Measurements from ENCODE around the gene COL28A1. TPM values are rescaled to one million over a fixed set of nuclear protein-coding genes. Genes with fewer than 3 reads are reported as not detected.

COL28A1 gene
- total RNA-seq, 1 donor from 2014 or later, result 2.7 TPM

DNA sequence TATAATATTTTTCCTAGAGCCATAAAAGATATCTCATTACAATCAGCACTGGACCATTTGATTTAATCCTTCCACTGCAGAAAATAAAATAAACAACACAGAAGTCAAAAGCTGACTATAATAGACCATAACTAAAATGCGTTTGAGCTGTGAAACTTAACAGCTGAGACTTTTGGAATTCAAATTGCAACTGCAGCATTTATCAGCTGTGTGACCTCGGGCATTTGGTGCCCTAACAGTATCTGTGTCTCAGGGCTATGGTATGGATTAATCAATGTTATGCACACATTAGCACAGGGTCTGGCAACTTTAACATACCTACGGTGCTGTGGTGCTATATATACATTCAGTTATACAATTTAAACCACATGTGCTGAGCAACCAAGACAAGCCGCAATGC is 160.1 kb downstream of the COL28A1 start:
- ATAC-seq (no peak), DNase-seq (no peak)
- intact Hi-C loops (cut with micrococcal nuclease), result no loop called here

DNA sequence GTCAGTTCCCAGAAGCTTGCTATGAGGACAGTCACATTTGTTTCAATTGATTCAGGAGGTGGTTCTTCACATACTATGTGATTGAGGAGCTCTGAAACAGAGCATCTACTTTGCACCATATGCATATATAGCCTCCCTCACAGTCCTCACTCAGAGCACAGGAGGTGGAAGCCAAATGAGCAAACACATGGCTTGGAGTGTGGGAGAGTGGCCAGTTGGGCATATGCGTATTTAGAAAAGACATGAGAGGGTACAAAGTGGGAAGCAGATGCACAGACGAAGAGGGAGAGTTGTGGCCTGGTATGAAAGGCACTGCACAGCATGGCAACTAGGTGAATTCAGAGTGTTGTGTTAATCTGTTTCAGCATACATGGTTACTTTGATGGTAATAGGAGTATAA is 165.6 kb downstream of the COL28A1 start:
- DNase-seq (no peak), ATAC-seq (no peak)
- intact Hi-C loops (cut with micrococcal nuclease), result no loop called here

- ATAC-seq, result no peak
- no peak for DNase-seq
- intact Hi-C loops (cut with micrococcal nuclease), result no loop called here
Observed at GRCh38 chr7:7369134-7369533, 166.5 kb downstream of the COL28A1 start.

DNA sequence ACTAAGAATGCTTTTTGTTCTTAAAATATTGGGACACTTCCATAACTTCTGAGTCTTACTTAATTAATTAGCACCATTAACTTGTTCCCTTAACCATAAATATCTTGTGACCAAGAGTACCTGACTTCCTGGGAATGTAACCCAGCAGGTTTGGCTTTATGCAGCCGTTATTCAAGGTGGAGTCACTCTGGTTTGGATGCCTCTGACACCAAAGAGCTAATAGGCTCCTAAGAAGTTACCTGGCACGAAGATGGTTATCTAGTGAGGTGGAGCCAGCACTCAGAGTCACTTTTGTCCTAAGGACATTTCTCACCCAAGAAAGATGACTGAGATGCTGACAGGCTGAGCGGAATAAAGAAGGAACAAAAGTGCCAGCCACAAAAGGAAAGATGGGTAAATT is 181.0 kb downstream of the COL28A1 start:
- ATAC-seq (no peak), DNase-seq (no peak)
- intact Hi-C loops (cut with micrococcal nuclease), result no loop called here

GRCh38 chr7:7352845-7353244 is 182.8 kb downstream of the COL28A1 start:
- ATAC-seq (no peak), DNase-seq (no peak)
- intact Hi-C loops (cut with micrococcal nuclease), result no loop called here

DNA sequence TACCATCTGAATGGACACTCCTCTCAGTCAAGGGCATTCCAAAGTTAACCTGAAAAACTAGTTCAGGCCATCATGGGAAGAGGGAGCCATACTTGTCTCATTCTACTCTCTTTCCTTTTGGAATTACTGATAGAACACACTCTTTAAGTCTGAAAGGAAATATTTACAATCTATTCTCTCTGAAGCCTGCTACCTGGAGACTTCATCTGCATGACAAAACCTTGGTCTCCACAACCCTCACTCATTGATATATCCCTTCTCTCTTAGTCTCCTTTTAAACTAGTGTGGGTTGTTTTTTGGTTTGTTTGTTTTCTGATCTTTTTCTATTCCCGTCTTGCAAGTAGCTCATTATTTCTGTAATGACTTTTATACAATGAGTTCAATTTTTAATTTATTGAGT is 183.8 kb downstream of the COL28A1 start:
- ATAC-seq, result no peak
- intact Hi-C loops (cut with micrococcal nuclease), result no loop called here
- no peak for DNase-seq

DNA sequence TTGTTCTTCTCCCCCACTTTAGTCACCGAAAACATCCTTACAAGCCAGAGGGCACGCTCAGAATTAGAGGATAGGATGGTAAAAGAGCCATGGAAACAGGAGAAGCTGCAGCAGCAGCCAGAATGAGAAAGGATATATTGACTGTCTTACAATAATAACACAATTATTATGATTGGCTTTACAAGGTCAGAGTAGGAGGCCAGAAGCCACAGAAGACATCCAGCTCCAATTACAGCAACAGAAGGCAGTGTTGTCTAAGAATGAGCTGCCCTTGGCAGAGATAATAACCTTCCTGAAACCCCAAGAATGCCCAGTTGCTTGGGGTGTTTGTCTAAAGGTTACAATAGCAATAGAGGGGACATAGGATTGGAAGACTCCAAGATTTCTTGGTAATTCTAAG is 184.5 kb downstream of the COL28A1 start:
- ATAC-seq, result no peak
- DNase-seq, result no peak
- intact Hi-C loops (cut with micrococcal nuclease), result no loop called here

- DNase-seq (no peak), ATAC-seq (no peak)
- intact Hi-C loops (cut with micrococcal nuclease), result no loop called here
Observed at GRCh38 chr7:7349156-7349555, 186.5 kb downstream of the COL28A1 start.

DNA sequence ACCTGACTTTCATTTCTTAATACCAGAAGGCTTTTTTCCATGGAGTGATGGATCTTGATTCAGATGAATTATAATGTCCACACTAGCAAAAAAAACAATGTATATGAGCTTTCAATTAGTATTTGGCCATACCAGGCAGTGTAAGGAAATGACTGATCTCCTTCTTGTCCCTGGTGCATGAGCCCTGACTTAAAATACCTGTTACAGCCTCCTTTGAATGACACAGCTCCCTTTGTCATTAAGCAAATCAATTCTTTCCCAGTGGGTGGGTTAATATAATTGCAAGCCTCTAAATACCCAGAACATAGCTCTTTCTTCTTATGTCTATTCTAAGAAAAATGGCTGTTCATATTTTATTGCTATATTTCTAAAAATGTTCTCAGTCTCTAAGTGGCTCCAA is 188.6 kb downstream of the COL28A1 start:
- DNase-seq, result no peak
- ATAC-seq, result no peak
- intact Hi-C loops (cut with micrococcal nuclease), result no loop called here

GRCh38 chr7:7344583-7344982 is 191.1 kb downstream of the COL28A1 start:
- no peak for ATAC-seq
- intact Hi-C loops (cut with micrococcal nuclease), result no loop called here
- DNase-seq, result no peak

DNA sequence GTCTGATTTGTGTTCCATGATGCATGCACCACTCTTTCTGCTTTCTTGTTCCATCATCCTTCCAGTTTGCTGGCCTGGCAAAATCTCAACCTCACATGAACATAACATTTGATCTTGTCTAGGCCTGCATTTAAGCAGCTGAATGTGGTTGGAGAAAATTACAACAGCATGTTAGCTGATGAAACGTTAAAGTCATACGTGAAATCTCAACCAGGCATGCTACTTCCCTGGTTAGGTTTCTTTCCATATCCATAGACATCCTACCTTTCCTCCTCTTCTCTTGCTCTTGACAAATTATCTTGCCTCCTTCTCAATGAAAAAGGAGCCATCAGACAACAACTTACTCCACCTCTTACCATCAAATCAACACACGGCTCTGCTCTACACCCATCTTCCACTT is 199.8 kb downstream of the COL28A1 start:
- ATAC-seq, result no peak
- no peak for DNase-seq
- intact Hi-C loops (cut with micrococcal nuclease), result no loop called here

DNA sequence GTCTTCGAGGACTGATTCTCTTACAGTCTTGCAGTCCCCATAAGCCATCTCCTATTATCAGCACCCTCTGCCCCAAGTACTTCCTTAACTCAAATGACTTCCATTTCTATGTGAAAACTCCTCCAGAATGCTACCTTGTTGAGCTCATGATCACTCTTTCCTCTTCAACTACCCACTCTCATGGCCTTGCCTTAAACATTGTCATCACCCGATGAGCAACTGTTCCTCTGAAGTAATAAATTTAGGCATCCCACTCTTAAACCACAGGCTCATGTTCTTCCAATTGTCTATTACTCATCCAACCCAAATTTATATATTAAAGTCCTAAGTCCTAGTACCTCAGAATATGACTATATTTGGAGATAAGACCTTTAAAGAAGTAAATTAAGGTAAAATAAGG is 200.5 kb downstream of the COL28A1 start:
- intact Hi-C loops (cut with micrococcal nuclease), result no loop called here
- ATAC-seq, result no peak
- no peak for DNase-seq

- DNase-seq (no peak), ATAC-seq (no peak)
- intact Hi-C loops (cut with micrococcal nuclease), result no loop called here
Observed at GRCh38 chr7:7333610-7334009, 202.1 kb downstream of the COL28A1 start.

GRCh38 chr7:7331523-7331922 is 204.2 kb downstream of the COL28A1 start:
- no peak for ATAC-seq
- intact Hi-C loops (cut with micrococcal nuclease), result no loop called here
- DNase-seq, result no peak

DNA sequence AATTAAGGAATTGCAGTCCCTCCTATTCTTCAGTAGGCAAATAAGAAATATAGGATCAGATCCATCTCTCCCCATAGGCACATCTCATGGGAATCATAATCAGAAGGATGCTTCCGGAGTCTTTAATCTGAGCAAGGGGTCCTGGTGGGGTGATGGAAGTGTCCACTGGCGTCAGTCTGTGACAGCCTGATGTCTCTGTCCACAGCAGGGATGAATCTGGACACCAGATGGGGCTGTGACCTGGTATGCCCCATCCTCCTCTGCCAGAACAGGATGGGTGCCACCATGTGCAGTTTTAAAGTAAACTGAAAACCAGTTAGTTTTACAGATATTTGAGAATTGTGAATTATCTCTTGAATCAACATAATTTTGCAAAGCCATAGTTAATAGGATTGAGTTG is 204.7 kb downstream of the COL28A1 start:
- no peak for DNase-seq

GRCh38 chr7:7329326-7329725 is 206.3 kb downstream of the COL28A1 start:
- intact Hi-C loops (cut with micrococcal nuclease), result no loop called here
- ATAC-seq (no peak), DNase-seq (no peak)

More for the DNA sequence above, 204.7 kb downstream of the COL28A1 start:
- intact Hi-C loops (cut with micrococcal nuclease), result no loop called here
- no peak for ATAC-seq

DNA sequence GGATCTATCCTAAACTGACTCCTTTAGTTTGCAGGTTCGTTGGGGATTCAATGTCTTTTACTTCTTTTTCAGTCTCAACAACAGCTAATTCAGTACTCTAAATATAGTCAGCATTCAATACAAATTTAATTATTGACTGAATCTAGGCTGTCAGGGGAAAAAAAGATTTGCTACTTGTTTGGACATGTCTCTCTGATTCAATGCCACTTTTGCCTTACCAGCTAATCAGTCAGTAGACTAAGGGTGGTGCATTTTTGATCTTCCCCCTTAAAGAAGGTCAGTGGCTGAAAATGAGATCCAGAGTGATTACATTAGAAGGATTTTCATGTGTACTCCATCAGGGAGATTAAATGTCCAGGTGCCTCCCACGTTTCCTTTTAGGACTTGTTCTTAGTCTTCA is 208.2 kb downstream of the COL28A1 start:
- intact Hi-C loops (cut with micrococcal nuclease), result no loop called here
- DNase-seq, result no peak
- ATAC-seq, result no peak

DNA sequence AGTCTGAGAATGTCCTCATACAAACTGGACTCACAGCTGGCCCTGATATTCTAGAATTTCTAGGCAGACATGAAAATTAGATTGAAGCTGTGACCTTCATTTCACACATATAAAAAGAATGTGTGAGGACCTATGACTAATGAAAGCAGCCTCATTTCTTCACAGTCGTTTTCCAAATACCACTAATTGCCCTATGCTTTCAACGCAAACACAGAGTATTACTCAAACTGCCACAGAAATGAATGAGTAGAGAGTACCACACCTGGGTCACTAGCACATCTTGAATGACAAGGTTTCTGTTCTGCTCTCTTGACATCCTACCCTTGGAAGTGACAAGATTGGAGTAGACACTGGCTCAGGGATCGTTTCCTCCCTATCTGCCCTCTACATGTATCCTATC is 211.0 kb downstream of the COL28A1 start:
- ATAC-seq, result no peak
- DNase-seq, result no peak
- intact Hi-C loops (cut with micrococcal nuclease), result no loop called here

GRCh38 chr7:7323921-7324320 is 211.8 kb downstream of the COL28A1 start:
- ATAC-seq (no peak), DNase-seq (no peak)
- intact Hi-C loops (cut with micrococcal nuclease), result no loop called here

- intact Hi-C loops (cut with micrococcal nuclease), result no loop called here
- DNase-seq, result no peak
- ATAC-seq, result no peak
Observed at GRCh38 chr7:7323352-7323751, 212.3 kb downstream of the COL28A1 start.

DNA sequence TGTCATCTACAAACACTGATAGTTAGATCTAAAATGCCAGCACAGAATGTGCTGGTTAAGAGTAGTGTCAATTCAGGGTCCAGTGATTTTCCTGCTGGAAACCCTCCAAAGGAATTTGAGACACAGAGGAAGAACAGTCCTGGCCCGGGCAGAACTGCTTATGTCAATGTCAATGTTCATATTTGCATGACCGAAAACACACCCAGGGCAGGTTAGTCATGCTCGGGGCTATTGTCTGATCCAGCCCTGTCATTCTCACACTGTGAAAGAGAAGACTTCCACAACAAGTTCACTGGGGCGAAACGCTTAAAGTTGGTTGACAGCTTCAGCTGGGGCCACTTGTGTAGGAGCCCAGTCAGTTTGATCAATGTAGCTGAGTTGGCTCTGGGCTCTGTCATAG is 214.0 kb downstream of the COL28A1 start:
- DNase-seq, result no peak
- intact Hi-C loops (cut with micrococcal nuclease), result no loop called here
- ATAC-seq, result no peak

DNA sequence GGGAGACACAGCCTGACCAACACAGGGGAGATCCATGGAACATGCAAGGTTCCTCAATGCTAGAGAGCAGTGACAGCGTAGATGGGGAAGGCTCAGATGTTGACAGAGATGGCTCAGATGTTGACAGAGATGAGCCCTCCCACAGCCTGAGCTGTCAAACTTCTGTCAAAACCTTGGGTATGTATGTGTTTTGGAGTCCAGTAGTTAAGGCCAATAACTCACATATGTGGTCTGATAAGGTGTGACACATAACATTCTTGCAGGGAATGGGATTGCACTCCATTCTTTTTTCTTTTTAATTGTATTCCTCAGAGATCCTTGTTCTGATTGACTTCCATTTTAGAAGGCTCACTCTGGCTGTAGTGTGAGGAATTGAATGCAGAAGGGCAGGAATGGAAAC is 217.1 kb downstream of the COL28A1 start:
- intact Hi-C loops (cut with micrococcal nuclease), result no loop called here

More for the DNA sequence above, 217.1 kb downstream of the COL28A1 start:
- DNase-seq (no peak), ATAC-seq (no peak)

Data from left ventricle myocardium superior (tissue), 1 donor.